D721Med (cell line): ENCODE results near the gene MEF2C.

Experiments
- DNase-seq: peaks from one replicate; pipeline ENCODE4 v3.0.0; 2011; ENCODE audit warnings: low spot score; ENCODE audit not compliant: insufficient read length
- FAIRE-seq: peaks from 2 replicates; lab custom pipeline; 2011; peaks lifted over from hg19 to GRCh38; lab: Jason Lieb, UNC
- TF ChIP-seq, protein P1 (sequence below): IDR thresholded peaks from 2 replicates; pipeline ENCODE4 v1.5.1; 2012; ENCODE audit warnings: mild to moderate bottlenecking, control low read depth; ENCODE audit not compliant: insufficient read depth; ENCODE audit errors: missing control alignments

Gene MEF2C

DNA sequence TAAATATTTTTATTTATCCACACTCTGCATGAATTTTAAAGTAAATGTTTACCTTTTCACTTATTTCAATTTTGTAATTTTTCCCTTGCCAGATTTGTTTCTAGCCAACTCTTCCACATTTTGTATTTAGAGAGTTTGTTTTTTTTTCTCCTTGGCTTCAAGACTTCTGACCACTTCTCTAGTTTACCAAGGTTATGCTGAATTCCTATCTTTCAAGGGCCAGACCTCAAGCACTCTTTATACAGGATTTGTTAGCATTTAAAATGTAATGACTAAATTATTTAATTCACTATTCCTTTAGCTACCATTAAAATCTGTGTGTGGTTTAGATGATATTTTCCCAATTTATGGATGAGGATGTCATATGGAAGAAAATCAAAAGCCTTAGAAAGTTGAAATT is 42.5 kb downstream of the MEF2C start:
- FAIRE-seq (no peak), DNase-seq (no peak)
- TF ChIP-seq, protein P1, sequence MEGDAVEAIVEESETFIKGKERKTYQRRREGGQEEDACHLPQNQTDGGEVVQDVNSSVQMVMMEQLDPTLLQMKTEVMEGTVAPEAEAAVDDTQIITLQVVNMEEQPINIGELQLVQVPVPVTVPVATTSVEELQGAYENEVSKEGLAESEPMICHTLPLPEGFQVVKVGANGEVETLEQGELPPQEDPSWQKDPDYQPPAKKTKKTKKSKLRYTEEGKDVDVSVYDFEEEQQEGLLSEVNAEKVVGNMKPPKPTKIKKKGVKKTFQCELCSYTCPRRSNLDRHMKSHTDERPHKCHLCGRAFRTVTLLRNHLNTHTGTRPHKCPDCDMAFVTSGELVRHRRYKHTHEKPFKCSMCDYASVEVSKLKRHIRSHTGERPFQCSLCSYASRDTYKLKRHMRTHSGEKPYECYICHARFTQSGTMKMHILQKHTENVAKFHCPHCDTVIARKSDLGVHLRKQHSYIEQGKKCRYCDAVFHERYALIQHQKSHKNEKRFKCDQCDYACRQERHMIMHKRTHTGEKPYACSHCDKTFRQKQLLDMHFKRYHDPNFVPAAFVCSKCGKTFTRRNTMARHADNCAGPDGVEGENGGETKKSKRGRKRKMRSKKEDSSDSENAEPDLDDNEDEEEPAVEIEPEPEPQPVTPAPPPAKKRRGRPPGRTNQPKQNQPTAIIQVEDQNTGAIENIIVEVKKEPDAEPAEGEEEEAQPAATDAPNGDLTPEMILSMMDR = no peak

DNA sequence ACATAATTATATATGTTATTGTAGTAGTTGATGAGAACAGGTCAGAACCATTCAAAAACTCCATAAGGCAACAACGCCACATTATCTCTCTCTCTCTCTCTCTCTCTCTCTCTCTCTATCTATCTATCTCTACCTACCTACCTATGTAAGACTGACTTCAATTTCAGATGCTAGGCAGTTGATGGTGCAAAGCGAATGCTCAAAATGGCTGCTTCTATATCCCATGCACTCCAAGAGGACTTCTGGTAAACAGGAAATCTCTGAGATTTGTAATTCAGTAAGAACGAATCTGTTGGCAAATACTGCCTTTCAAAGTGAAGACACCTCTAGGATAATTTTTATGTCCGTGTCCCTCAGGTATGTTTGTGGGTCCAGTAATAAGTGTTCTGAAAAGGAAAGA is 43.7 kb downstream of the MEF2C start:
- DNase-seq = no peak
- TF ChIP-seq, protein P1 = no peak
- no peak for FAIRE-seq

DNA sequence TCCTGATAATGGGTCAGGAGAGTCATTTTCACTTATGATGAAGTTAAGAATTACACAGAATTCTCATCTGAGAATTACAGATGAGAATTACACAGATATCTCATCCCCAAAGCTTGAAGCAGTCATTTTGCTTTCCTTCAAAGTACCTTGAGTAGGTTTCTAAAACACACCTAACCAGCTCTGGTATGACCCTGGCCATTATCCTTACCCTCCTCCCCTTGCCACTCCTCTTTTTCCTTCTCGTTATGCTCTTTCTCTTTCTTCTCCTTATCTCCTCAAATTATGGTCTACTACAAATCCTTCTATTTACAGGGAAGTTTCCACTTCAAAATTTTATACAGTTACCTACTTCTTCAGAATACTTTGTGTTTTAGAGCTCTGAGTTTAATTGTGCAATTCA is 44.5 kb downstream of the MEF2C start:
- DNase-seq = no peak
- FAIRE-seq = no peak
- TF ChIP-seq, protein P1 = no peak

DNA sequence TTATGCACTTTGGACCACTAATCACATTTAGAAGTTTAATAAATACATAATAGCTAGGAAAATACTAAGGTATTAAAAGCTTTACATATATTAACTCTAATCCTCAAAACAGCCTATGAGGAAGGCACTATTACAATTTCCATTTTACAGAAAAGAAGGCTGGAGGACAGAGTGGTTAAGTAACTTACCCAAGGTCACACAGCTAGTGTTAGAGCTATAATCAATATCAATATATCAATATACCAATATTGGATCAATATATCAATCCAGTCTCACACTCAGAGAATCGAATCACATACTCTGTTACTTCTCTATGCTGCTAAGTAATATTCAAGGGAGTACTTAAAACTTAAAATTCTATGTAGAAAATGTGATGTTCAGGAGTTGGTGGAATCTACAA is 45.2 kb downstream of the MEF2C start:
- no peak for DNase-seq
- no peak for FAIRE-seq
- TF ChIP-seq, protein P1 = no peak

DNA sequence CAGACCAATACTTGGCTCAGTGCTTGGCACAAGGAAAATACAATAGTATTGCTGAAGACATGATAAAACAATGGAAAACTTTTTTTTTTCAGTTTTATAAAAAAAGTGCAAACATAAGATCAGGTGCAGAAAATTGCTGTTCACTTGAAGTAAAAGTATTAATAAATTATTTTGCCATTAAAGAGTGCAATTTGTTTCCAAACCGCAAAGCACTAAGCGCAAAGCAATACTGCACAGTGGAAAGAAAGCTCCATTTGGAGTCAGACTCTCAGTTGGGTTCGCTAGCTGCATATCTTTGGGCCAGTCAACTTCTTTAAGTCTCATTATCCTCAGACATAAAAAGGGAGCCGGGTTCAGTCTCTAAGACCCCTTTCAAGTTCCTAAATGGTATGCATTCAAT is 45.8 kb downstream of the MEF2C start:
- DNase-seq (no peak), FAIRE-seq (no peak)
- TF ChIP-seq, protein P1 = no peak

DNA sequence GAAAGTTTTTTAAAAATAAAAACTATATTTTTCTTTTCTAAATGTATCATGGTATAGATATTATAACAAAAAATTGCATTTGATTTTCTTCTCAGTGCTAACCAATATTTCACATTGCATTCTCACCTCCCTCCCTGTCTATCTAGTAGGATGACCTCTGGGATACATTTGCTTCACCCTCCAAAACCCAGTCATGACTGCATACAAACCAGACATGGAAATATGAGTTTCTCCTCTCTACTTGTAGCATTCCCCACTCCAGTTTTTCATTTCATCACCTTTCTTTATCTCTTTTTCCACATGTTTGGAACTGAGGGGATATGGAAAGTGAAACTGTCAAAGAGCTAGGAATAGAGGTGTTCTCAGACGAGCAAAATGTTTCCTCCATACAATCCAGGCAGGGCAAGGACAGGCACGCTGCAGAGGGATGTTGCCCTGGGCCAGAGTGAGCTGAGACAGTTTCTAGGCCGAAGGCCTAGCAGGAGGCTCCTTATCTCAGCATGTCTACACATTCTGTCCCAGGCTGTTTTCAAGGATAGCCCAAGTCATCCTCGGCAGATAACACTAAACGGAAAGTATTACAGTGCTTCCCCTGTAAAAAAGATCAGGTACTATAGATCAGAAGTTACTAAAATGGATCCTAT is 46.7 kb downstream of the MEF2C start:
- TF ChIP-seq, protein P1 = no peak
- no peak for DNase-seq
- FAIRE-seq = no peak

DNA sequence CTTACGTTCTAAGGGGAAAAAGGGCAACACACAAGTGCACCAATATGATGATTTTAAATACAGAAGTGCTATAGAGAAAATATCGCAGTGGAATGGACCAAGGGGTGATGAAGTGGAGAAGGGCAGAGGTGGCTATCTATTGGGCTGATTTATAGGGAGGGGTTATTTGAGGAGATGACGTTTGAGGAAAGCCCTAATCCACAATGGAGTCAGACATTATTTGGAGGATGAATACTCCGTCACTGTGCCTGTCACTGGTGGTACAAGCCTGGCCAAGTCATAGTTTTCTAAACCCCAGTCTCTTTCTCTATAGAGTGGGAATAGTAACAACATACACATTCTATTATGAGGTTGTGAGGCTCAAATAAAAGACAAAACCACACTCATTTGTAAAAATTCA is 48.5 kb downstream of the MEF2C start:
- DNase-seq (no peak), FAIRE-seq (no peak)
- TF ChIP-seq, protein P1 = no peak
